UCSD-AML1 (cell line): ENCODE measurements around the gene P2RY6.

Experiments
- DNase-seq: peaks from one replicate; lab custom pipeline; 2025; ENCODE audit not compliant: unreplicated experiment; lab: John Stamatoyannopoulos, UW

The P2RY6 gene

GRCh38 chr11:73236854-73237253 lies 35.3 kb upstream of the P2RY6 start:
- peak; percentile 67 for DNase-seq

GRCh38 chr11:73237471-73238290 lies 34.5 kb upstream of the P2RY6 start:
- DNase-seq: no peak

GRCh38 chr11:73239111-73239521 lies 33.0 kb upstream of the P2RY6 start:
- no peak for DNase-seq

GRCh38 chr11:73239571-73240189 lies 32.5 kb upstream of the P2RY6 start:
- no peak for DNase-seq

GRCh38 chr11:73240190-73240781 lies 31.9 kb upstream of the P2RY6 start:
- no peak for DNase-seq

GRCh38 chr11:73241300-73241699 lies 30.8 kb upstream of the P2RY6 start:
- DNase-seq: no peak

- peak; percentile 84 for DNase-seq
Observed at GRCh38 chr11:73242251-73243092, 29.7 kb upstream of the P2RY6 start.

- no peak for DNase-seq
Observed at GRCh38 chr11:73243093-73243485, 29.0 kb upstream of the P2RY6 start.

GRCh38 chr11:73244589-73245240 lies 27.4 kb upstream of the P2RY6 start:
- DNase-seq: no peak

- no peak for DNase-seq
Observed at GRCh38 chr11:73245461-73245860, 26.7 kb upstream of the P2RY6 start.

- DNase-seq: no peak
Observed at GRCh38 chr11:73246303-73246702, 25.8 kb upstream of the P2RY6 start.

GRCh38 chr11:73248526-73249185 lies 23.5 kb upstream of the P2RY6 start:
- DNase-seq: no peak

GRCh38 chr11:73249304-73249703 lies 22.8 kb upstream of the P2RY6 start:
- DNase-seq: no peak

- no peak for DNase-seq
Observed at GRCh38 chr11:73249853-73250783, 22.0 kb upstream of the P2RY6 start.

GRCh38 chr11:73252577-73253191 lies 19.5 kb upstream of the P2RY6 start:
- no peak for DNase-seq

- no peak for DNase-seq
Observed at GRCh38 chr11:73257342-73258103, 14.6 kb upstream of the P2RY6 start.

GRCh38 chr11:73258104-73259035 lies 13.8 kb upstream of the P2RY6 start:
- no peak for DNase-seq
